ENCODE measurements around the gene MBP. TPM values are rescaled to one million over a fixed set of nuclear protein-coding genes. Genes with fewer than 3 reads are reported as not detected.

Gene MBP
- total RNA-seq, 2 donors from 2014 or later: 41.6 to 42.1 TPM

- peak; percentile 66 for DNase-seq (ENCODE audit: low spot score)
- intact Hi-C loops (cut with DNase I): loop anchor here (5.0 kb wide), 2 partner anchors 48 to 398 kb away; no protein-coding TSS in a partner anchor
These were observed 82.6 kb downstream of the MBP start for GRCh38 chr18:77049938-77050337.

GRCh38 chr18:77047803-77048419 is 84.7 kb downstream of the MBP start:
- peak; percentile 32 for DNase-seq (ENCODE audit: low spot score)
- intact Hi-C loops (cut with DNase I): loop anchor here in 1 of 2 donors (5.0 kb wide), 1 partner anchor 396 kb away; no protein-coding TSS in a partner anchor

- intact Hi-C loops (cut with DNase I): loop anchor here in 1 of 2 donors (5.0 kb wide), 1 partner anchor 395 kb away; no protein-coding TSS in a partner anchor
- DNase-seq (ENCODE audit: low spot score): peak; percentile 72
These were observed 85.6 kb downstream of the MBP start for GRCh38 chr18:77046994-77047393.

GRCh38 chr18:77046409-77046808 is 86.2 kb downstream of the MBP start:
- peak; percentile 41 for DNase-seq (ENCODE audit: low spot score)
- intact Hi-C loops (cut with DNase I): loop anchor here in 1 of 2 donors (5.0 kb wide), 1 partner anchor 394 kb away; no protein-coding TSS in a partner anchor

GRCh38 chr18:77045677-77046076 is 86.9 kb downstream of the MBP start:
- DNase-seq (ENCODE audit: low spot score): peak; percentile 24

GRCh38 chr18:77044866-77045664 is 87.5 kb downstream of the MBP start:
- DNase-seq (ENCODE audit: low spot score): peak; percentile 26
- intact Hi-C loops (cut with DNase I): loop anchor here in 1 of 2 donors (5.0 kb wide), 1 partner anchor 393 kb away; no protein-coding TSS in a partner anchor

More at GRCh38 chr18:77045677-77046076, 86.9 kb downstream of the MBP start:
- intact Hi-C loops (cut with DNase I): loop anchor here in 1 of 2 donors (5.0 kb wide), 1 partner anchor 393 kb away; no protein-coding TSS in a partner anchor

GRCh38 chr18:77043541-77044280 is 88.9 kb downstream of the MBP start:
- intact Hi-C loops (cut with DNase I): no loop called here
- peak; percentile 62 for DNase-seq (ENCODE audit: low spot score)

GRCh38 chr18:77042583-77042982 is 90.0 kb downstream of the MBP start:
- peak; percentile 61 for DNase-seq (ENCODE audit: low spot score)
- intact Hi-C loops (cut with DNase I): no loop called here

GRCh38 chr18:77039196-77040130 is 93.1 kb downstream of the MBP start:
- intact Hi-C loops (cut with DNase I): no loop called here
- peak; percentile 11 for DNase-seq (ENCODE audit: low spot score)

GRCh38 chr18:77038182-77038858 is 94.3 kb downstream of the MBP start:
- intact Hi-C loops (cut with DNase I): no loop called here
- no peak for DNase-seq (ENCODE audit: low spot score)

GRCh38 chr18:77037567-77037966 is 95.0 kb downstream of the MBP start:
- intact Hi-C loops (cut with DNase I): no loop called here
- DNase-seq (ENCODE audit: low spot score): no peak

- intact Hi-C loops (cut with DNase I): no loop called here
- DNase-seq (ENCODE audit: low spot score): no peak
These were observed 97.0 kb downstream of the MBP start for GRCh38 chr18:77035380-77036187.

GRCh38 chr18:77033575-77033974 is 99.0 kb downstream of the MBP start:
- intact Hi-C loops (cut with DNase I): no loop called here
- no peak for DNase-seq (ENCODE audit: low spot score)

- DNase-seq (ENCODE audit: low spot score): no peak
- intact Hi-C loops (cut with DNase I): no loop called here
These were observed 100.3 kb downstream of the MBP start for GRCh38 chr18:77032181-77032701.

GRCh38 chr18:77031662-77032061 is 100.9 kb downstream of the MBP start:
- DNase-seq (ENCODE audit: low spot score): no peak
- intact Hi-C loops (cut with DNase I): no loop called here

- intact Hi-C loops (cut with DNase I): no loop called here
- DNase-seq (ENCODE audit: low spot score): no peak
These were observed 102.4 kb downstream of the MBP start for GRCh38 chr18:77030201-77030600.

GRCh38 chr18:77025831-77026363 is 106.7 kb downstream of the MBP start:
- no peak for DNase-seq (ENCODE audit: low spot score)
- intact Hi-C loops (cut with DNase I): no loop called here

Data from posterior vena cava (tissue), 2 donors.